Adrenal gland (tissue), 5 donors: Measurements from ENCODE around the gene CYB5R4.

Experiments
- POLR2A ChIP-seq, 2 donors: fragments of 450-650 bp; IDR thresholded peaks; one replicate each; pipeline ENCODE4 v1.6.1; 2017; ENCODE audit warnings: antibody characterized with exemption in 2 of 2, mild to moderate bottlenecking in 2 of 2, moderate library complexity in 1 of 2
- TF ChIP-seq, protein P1 (sequence below), 6 experiments: fragments of 450-650 bp in 4 of 6; fragments of 200-600 bp in 2 of 6; sonication (generic) in 1 of 6; IDR thresholded peaks; 1 replicate in 5 of 6; 2 replicates in 1 of 6; pipeline versions ENCODE4 v1.5.1 to v1.8.0; 2016 to 2021; ENCODE audit warnings: antibody characterized with exemption in 6 of 6, mild to moderate bottlenecking in 2 of 6, moderate library complexity in 1 of 6
- donor health status: DM: no; HTN: no; CAD: no.

DNA sequence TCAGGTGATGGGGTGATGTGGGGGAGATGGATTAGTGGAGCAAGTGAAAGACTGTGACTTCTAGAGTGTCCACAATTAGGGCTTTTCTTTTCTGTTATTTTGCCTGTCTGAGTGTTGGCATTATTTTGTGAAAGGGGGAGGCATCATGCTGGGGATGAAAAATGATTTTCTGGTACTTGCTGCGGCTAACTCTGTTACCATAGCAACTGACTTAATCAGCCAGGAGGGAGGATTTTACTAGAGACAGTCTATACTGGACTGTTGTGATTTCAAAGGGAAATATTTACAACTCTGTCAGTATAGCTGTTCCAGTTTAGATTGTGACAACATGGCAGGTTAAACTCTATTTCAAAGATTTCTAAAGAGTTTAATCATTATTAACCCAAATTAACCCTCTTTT lies 143.6 kb downstream of the CYB5R4 start:
- no peak for TF ChIP-seq POLR2A (IDR thresholded peaks at IDR 0.05)
- TF ChIP-seq, protein P1, sequence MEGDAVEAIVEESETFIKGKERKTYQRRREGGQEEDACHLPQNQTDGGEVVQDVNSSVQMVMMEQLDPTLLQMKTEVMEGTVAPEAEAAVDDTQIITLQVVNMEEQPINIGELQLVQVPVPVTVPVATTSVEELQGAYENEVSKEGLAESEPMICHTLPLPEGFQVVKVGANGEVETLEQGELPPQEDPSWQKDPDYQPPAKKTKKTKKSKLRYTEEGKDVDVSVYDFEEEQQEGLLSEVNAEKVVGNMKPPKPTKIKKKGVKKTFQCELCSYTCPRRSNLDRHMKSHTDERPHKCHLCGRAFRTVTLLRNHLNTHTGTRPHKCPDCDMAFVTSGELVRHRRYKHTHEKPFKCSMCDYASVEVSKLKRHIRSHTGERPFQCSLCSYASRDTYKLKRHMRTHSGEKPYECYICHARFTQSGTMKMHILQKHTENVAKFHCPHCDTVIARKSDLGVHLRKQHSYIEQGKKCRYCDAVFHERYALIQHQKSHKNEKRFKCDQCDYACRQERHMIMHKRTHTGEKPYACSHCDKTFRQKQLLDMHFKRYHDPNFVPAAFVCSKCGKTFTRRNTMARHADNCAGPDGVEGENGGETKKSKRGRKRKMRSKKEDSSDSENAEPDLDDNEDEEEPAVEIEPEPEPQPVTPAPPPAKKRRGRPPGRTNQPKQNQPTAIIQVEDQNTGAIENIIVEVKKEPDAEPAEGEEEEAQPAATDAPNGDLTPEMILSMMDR (IDR thresholded peaks at IDR 0.05): no peak
